ENCODE results near the gene ZNF436.
A peak's percentile ranks its signal among the peaks of the same experiment; 100 is the strongest.

The ZNF436 gene

DNA sequence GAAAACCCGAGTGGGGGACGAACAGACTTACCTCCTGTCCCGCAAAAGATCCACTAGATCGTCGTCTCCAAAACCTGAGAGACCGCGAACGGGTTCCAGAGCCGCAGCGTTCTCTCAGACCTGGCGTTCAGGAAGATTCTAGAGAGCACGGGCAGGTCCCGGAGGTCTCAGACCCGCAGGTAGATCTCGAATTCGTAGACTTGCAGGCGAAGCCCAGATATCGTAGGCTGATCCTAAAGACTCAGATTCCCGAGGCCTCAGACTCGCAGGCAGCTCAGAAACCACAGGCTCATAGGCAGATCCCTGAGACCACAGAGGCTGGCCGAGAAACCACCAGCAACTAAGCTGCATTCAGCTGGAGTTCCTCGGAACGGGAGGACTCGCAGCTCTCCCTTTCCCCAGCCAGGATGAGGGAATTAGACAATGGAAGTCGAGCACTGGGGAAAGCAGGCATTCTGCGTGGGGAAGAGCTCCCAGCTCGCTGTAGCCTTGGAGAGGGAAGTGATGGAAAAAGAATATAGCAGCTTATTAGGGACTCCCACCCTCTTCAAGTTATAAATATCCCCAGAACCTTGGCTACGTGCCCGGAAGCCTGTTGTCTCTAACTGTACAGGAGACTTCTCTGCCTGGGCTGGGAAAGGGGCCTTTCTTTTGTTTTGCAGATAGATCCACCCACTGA lies at the start of gene ZNF436:
ZNF436 (minus strand) TSS at position 502 of the 679 bp plus-strand sequence. CDS start 1,831 bp downstream, outside the sequence.
- Histone ChIP-seq H3K27me3 (ENCODE audit: control insufficient read depth, insufficient read depth, low read length) (peaks cover 80% of the 10 kb centered on the region), H3K4me1 (ENCODE audit: control insufficient read depth, insufficient read depth, low read length) (peaks cover 14% of the 10 kb centered on the region), H3K9me3 (ENCODE audit: control insufficient read depth, insufficient read depth, low read length) (no peaks in the 10 kb centered on the region)

GRCh38 chr1:23419180-23419579 lies 49.5 kb upstream of the ZNF436 start:
- Histone ChIP-seq H3K36me3 (ENCODE audit: control insufficient read depth, insufficient read depth, low read length) (no peaks in the 10 kb centered on the region), H3K4me3 (ENCODE audit: low read depth, low read length) (no peak overlapping the region), H3K4me1 (ENCODE audit: control insufficient read depth, insufficient read depth, low read length) (peaks cover 5% of the 10 kb centered on the region), H3K27me3 (ENCODE audit: control insufficient read depth, insufficient read depth, low read length) (peaks cover 94% of the 10 kb centered on the region), H3K9me3 (ENCODE audit: control insufficient read depth, insufficient read depth, low read length) (no peaks in the 10 kb centered on the region), H3K9ac (ENCODE audit: low read depth, low read length) (no peak overlapping the region)

More for the DNA sequence above, at the start of gene ZNF436:
- Histone ChIP-seq H3K36me3 (ENCODE audit: control insufficient read depth, insufficient read depth, low read length) (no peaks in the 10 kb centered on the region), H3K9ac (ENCODE audit: low read depth, low read length) (peak within 1 kb of the TSS; percentile 70), H3K4me3 (ENCODE audit: low read depth, low read length) (peak within 1 kb of the TSS; percentile 100)

- Histone ChIP-seq H3K9ac (ENCODE audit: low read depth, low read length) (no peak overlapping the region), H3K4me3 (ENCODE audit: low read depth, low read length) (no peak overlapping the region), H3K27me3 (ENCODE audit: control insufficient read depth, insufficient read depth, low read length) (peaks cover 91% of the 10 kb centered on the region), H3K9me3 (ENCODE audit: control insufficient read depth, insufficient read depth, low read length) (no peaks in the 10 kb centered on the region), H3K36me3 (ENCODE audit: control insufficient read depth, insufficient read depth, low read length) (no peaks in the 10 kb centered on the region), H3K4me1 (ENCODE audit: control insufficient read depth, insufficient read depth, low read length) (no peaks in the 10 kb centered on the region)
Measured at GRCh38 chr1:23417570-23417969, 47.9 kb upstream of the ZNF436 start.

GRCh38 chr1:23416964-23417363 lies 47.3 kb upstream of the ZNF436 start:
- H3K36me3 ChIP-seq (ENCODE audit: control insufficient read depth, insufficient read depth, low read length), result no peaks in the 10 kb centered on the region
- no peak overlapping the region for H3K4me3 ChIP-seq (ENCODE audit: low read depth, low read length)
- no peaks in the 10 kb centered on the region for H3K4me1 ChIP-seq (ENCODE audit: control insufficient read depth, insufficient read depth, low read length)
- no peak overlapping the region for H3K9ac ChIP-seq (ENCODE audit: low read depth, low read length)
- H3K27me3 ChIP-seq (ENCODE audit: control insufficient read depth, insufficient read depth, low read length), result peaks cover 87% of the 10 kb centered on the region
- H3K9me3 ChIP-seq (ENCODE audit: control insufficient read depth, insufficient read depth, low read length), result no peaks in the 10 kb centered on the region

DNA sequence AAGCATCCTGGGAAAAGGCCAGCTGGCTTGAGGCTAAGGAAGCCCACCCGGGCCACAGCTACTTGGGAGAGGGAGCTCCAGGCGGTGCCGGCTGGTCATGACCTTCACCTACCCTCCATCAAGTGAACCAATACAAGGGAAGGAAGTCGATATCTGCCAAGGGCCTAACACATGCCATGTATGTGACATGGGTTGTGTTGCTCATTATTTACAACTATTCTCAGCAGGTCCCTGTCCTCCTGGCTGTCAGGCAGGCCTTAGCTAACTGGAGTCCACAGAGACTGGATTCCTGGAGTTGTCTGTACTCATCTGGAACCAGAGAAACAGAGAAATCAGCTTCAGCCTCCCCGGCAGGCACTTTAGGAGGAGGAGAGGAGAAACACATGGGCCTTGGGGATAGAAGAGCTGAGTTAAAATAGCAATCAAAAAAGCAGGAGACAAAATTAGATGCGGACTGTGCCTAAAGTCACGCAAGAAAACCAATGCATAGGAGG lies 39.2 kb upstream of the ZNF436 start:
- H3K4me3 ChIP-seq (ENCODE audit: low read depth, low read length), result no peak overlapping the region
- no peaks in the 10 kb centered on the region for H3K9me3 ChIP-seq (ENCODE audit: control insufficient read depth, insufficient read depth, low read length)
- H3K4me1 ChIP-seq (ENCODE audit: control insufficient read depth, insufficient read depth, low read length), result no peaks in the 10 kb centered on the region
- H3K27me3 ChIP-seq (ENCODE audit: control insufficient read depth, insufficient read depth, low read length), result peaks cover 88% of the 10 kb centered on the region
- H3K36me3 ChIP-seq (ENCODE audit: control insufficient read depth, insufficient read depth, low read length), result no peaks in the 10 kb centered on the region
- no peak overlapping the region for H3K9ac ChIP-seq (ENCODE audit: low read depth, low read length)

- Histone ChIP-seq H3K4me1 (ENCODE audit: control insufficient read depth, insufficient read depth, low read length) (peaks cover 7% of the 10 kb centered on the region), H3K4me3 (ENCODE audit: low read depth, low read length) (no peak overlapping the region), H3K27me3 (ENCODE audit: control insufficient read depth, insufficient read depth, low read length) (peaks cover 95% of the 10 kb centered on the region), H3K36me3 (ENCODE audit: control insufficient read depth, insufficient read depth, low read length) (no peaks in the 10 kb centered on the region), H3K9ac (ENCODE audit: low read depth, low read length) (no peak overlapping the region), H3K9me3 (ENCODE audit: control insufficient read depth, insufficient read depth, low read length) (no peaks in the 10 kb centered on the region)
Measured at GRCh38 chr1:23407016-23407630, 37.5 kb upstream of the ZNF436 start.

DNA sequence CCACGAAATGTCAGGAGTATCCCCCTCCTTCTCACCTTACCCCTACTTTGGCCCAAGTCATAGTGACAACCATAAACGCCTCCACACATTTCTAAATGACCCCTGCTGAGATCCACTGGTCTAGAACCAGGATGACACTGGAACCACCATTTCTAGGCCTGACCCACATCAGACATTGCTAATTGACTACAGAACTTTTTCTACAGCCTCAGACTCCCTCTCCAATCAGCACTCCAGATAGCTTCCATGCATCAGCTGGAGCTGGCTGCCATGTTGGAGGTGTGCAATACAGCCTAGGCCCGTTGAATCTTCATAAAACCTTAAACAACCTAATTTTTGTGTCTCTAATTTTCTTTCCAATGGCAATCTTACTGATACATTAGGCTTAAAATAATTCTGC lies 36.3 kb upstream of the ZNF436 start:
- no peak overlapping the region for H3K4me3 ChIP-seq (ENCODE audit: low read depth, low read length)
- H3K4me1 ChIP-seq (ENCODE audit: control insufficient read depth, insufficient read depth, low read length), result peaks cover 7% of the 10 kb centered on the region
- peaks cover 97% of the 10 kb centered on the region for H3K27me3 ChIP-seq (ENCODE audit: control insufficient read depth, insufficient read depth, low read length)
- H3K36me3 ChIP-seq (ENCODE audit: control insufficient read depth, insufficient read depth, low read length), result no peaks in the 10 kb centered on the region
- H3K9me3 ChIP-seq (ENCODE audit: control insufficient read depth, insufficient read depth, low read length), result no peaks in the 10 kb centered on the region
- H3K9ac ChIP-seq (ENCODE audit: low read depth, low read length), result no peak overlapping the region

DNA sequence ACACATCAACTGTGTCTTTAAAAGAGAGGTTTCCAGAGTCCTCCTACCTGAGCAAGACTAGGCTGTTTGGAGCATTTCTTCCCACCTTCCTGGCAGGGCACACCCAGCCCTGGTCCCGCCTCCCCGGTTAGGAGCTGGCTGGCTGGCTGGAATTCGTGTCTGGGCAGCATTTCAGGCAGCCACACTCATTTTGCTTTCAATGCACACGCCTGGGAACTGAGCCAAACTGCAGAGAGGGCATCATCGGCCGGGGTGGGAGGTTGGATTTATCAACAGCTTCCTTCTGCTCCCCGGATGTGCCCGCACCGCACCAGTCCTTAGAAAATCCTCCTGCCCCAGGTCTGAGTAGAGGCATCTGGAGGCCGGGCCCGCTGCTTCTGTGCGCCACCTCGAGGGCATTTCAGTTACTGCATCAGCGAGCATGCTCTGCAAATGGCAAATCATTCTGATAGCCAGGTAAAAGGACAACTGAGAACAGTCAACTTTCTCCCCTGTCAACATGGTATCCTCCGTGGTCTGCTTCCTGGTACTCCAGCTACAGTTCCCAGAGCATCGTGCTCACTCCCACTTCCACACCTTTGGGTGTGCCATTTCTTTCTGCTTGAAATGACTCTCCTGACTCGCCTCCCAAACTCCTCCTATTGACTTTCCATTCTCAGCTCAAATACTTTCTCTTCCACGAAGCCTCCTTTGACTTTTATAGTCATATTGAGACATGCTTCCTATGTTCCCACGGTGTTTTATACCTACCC lies 34.3 kb upstream of the ZNF436 start:
- peaks cover 97% of the 10 kb centered on the region for H3K27me3 ChIP-seq (ENCODE audit: control insufficient read depth, insufficient read depth, low read length)
- peak overlapping the region; percentile 20 for H3K4me3 ChIP-seq (ENCODE audit: low read depth, low read length)
- no peak overlapping the region for H3K9ac ChIP-seq (ENCODE audit: low read depth, low read length)
- H3K4me1 ChIP-seq (ENCODE audit: control insufficient read depth, insufficient read depth, low read length), result peaks cover 7% of the 10 kb centered on the region
- no peaks in the 10 kb centered on the region for H3K9me3 ChIP-seq (ENCODE audit: control insufficient read depth, insufficient read depth, low read length)
- no peaks in the 10 kb centered on the region for H3K36me3 ChIP-seq (ENCODE audit: control insufficient read depth, insufficient read depth, low read length)

- Histone ChIP-seq H3K4me1 (ENCODE audit: control insufficient read depth, insufficient read depth, low read length) (peaks cover 7% of the 10 kb centered on the region), H3K9me3 (ENCODE audit: control insufficient read depth, insufficient read depth, low read length) (no peaks in the 10 kb centered on the region), H3K27me3 (ENCODE audit: control insufficient read depth, insufficient read depth, low read length) (peaks cover 97% of the 10 kb centered on the region), H3K4me3 (ENCODE audit: low read depth, low read length) (peak overlapping the region; percentile 20), H3K9ac (ENCODE audit: low read depth, low read length) (no peak overlapping the region), H3K36me3 (ENCODE audit: control insufficient read depth, insufficient read depth, low read length) (no peaks in the 10 kb centered on the region)
Measured at GRCh38 chr1:23403355-23403734, 33.7 kb upstream of the ZNF436 start.

DNA sequence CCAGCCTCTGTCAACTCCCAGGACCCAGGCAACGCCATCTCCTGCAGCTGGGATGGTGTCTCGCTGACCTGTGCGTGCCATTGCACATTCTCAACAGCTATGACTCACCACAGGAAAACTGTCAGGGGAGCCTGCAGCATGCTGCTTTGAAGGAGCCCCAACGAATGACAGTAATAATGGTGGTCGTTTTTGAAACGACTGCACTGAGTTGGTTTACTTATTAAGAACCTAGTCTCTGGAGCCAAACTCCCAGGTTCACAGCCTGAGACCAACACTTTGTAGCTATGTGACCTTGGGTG lies 33.4 kb upstream of the ZNF436 start:
- H3K9ac ChIP-seq (ENCODE audit: low read depth, low read length), result no peak overlapping the region
- H3K9me3 ChIP-seq (ENCODE audit: control insufficient read depth, insufficient read depth, low read length), result no peaks in the 10 kb centered on the region
- peaks cover 7% of the 10 kb centered on the region for H3K4me1 ChIP-seq (ENCODE audit: control insufficient read depth, insufficient read depth, low read length)
- peaks cover 97% of the 10 kb centered on the region for H3K27me3 ChIP-seq (ENCODE audit: control insufficient read depth, insufficient read depth, low read length)
- H3K36me3 ChIP-seq (ENCODE audit: control insufficient read depth, insufficient read depth, low read length), result no peaks in the 10 kb centered on the region
- H3K4me3 ChIP-seq (ENCODE audit: low read depth, low read length), result no peak overlapping the region

DNA sequence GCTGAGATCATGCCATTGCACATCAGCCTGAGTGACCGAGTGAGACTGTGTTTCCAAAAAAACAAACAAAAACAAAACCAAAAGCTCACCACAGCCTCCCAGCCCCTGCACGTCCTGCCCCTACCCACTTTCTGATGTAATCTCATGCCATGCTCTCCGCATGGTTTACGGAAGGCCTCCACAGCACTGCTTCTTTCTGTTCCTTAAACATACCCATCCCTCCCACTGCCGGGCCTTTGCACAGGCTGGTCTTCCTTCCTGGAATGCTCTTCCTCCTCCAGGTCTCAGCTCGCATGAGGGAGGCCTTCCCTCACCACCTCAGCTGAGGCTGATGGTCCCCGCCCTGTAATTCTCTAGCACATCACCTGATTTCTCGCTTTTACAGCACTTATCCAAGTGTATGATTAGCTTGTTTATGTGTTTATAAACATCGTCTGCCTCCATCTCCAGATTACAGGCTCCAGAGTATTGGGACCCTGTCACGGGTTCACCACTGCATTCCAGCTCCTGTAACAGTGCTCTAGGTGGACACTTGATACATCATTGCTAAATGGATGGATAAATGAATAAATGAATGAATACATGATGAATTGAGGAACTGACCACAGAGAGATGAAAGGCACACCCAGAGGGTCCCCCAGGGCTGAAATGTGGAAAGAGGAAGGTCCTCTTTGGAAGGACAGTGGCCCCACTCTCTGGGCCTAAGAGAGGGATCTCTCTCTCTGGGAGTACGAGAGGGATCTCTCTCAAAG lies 32.8 kb upstream of the ZNF436 start:
- Histone ChIP-seq H3K4me1 (ENCODE audit: control insufficient read depth, insufficient read depth, low read length) (peaks cover 7% of the 10 kb centered on the region), H3K9me3 (ENCODE audit: control insufficient read depth, insufficient read depth, low read length) (no peaks in the 10 kb centered on the region), H3K9ac (ENCODE audit: low read depth, low read length) (no peak overlapping the region), H3K27me3 (ENCODE audit: control insufficient read depth, insufficient read depth, low read length) (peaks cover 98% of the 10 kb centered on the region), H3K36me3 (ENCODE audit: control insufficient read depth, insufficient read depth, low read length) (no peaks in the 10 kb centered on the region), H3K4me3 (ENCODE audit: low read depth, low read length) (no peak overlapping the region)
